Erythroblast (primary cell): ENCODE data around the gene AFDN.

Experiments
- GATA1 ChIP-seq: IDR thresholded peaks from 2 replicates; pipeline ENCODE4 v1.6.1; 2011; ENCODE audit warnings: low read depth, mild to moderate bottlenecking, control low read depth, low read length, moderate library complexity
- POLR2A ChIP-seq: IDR thresholded peaks from 2 replicates; pipeline ENCODE4 v1.6.1; 2011; ENCODE audit warnings: mild to moderate bottlenecking, low read length

DNA sequence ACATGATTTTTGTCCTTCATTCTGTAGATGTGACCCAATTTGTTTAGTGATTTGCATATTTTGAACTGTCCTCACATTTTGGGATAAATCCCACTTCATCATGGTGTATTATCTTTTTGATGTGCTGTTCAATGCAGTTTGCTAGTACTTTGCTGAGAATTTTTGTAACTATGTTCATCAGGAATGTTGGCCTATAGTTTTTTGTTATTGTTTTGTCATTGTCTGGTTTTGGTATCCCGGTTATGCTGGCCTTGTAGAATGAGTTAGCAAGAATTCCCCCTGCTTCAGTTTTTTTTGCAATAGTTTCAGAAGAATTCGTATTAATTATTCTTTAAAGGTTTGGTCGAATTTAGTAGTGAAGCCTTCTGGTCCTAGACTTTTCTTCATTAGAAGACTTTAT is 182.6 kb downstream of the AFDN start:
- no peak for TF ChIP-seq POLR2A
- TF ChIP-seq GATA1 = no peak
